HepG2 (cell line): ENCODE measurements around the gene FAM184B. TPM values are rescaled to one million over a fixed set of nuclear protein-coding genes. Genes with fewer than 3 reads are reported as not detected.

Source experiments
- CEBPZ ChIP-seq: IDR thresholded peaks from 2 replicates; pipeline ENCODE4 v1.6.1; 2012; ENCODE audit warnings: low read length, improper control_type of control experiment
- FLYWCH1 ChIP-seq: sonication (generic); formaldehyde crosslinking; IDR thresholded peaks from 2 replicates; pipeline ENCODE4 v1.8.1; 2023; ENCODE audit warnings: mild to moderate bottlenecking, missing genetic modification reagents
- HMG20B ChIP-seq: conservative IDR thresholded peaks from 2 replicates; pipeline ENCODE4 v1.6.1; 2016; ENCODE audit warnings: missing genetic modification reagents, missing compliant biosample characterization
- IRX3 ChIP-seq: sonication (generic); formaldehyde crosslinking; IDR thresholded peaks from 2 replicates; pipeline ENCODE4 v1.8.1; 2023; ENCODE audit warnings: mild to moderate bottlenecking, low read depth, missing genetic modification reagents, borderline replicate concordance
- MXD3 ChIP-seq: IDR thresholded peaks from 2 replicates; pipeline ENCODE4 v1.6.1; 2016; ENCODE audit warnings: mild to moderate bottlenecking, missing biosample characterization, missing genetic modification reagents
- MXI1 ChIP-seq: IDR thresholded peaks from 3 replicates; pipeline ENCODE4 v1.6.1; 2012; ENCODE audit warnings: low read depth, low read length, inconsistent platforms, borderline replicate concordance
- NCOA1 ChIP-seq: sonication (generic); formaldehyde crosslinking; IDR thresholded peaks from 2 replicates; pipeline ENCODE4 v1.9.0; 2021; ENCODE audit warnings: missing genetic modification reagents
- POLR2A ChIP-seq, 2 experiments: IDR thresholded peaks; 2 replicates each; pipeline ENCODE4 v1.6.1; 2011; ENCODE audit warnings: low read depth in 2 of 2, low read length in 2 of 2, mild to moderate bottlenecking in 1 of 2, moderate library complexity in 1 of 2; ENCODE audit not compliant: insufficient read depth in 1 of 2
- PTBP1 ChIP-seq: fragments of 200-400 bp; formaldehyde crosslinking; IDR thresholded peaks from 2 replicates; pipeline ENCODE4 v1.6.1; 2018; ENCODE audit warnings: low read length, low read depth; ENCODE audit not compliant: poor library complexity, severe bottlenecking
- RAD21 ChIP-seq: fragments of 450-650 bp; formaldehyde crosslinking; IDR thresholded peaks from 2 replicates; pipeline ENCODE4 v1.5.0; 2020; ENCODE audit warnings: mild to moderate bottlenecking
- SMAD9 ChIP-seq: sonication (generic); formaldehyde crosslinking; IDR thresholded peaks from 2 replicates; pipeline ENCODE4 v1.5.1; 2020; ENCODE audit warnings: mild to moderate bottlenecking, missing genetic modification reagents
- SRF ChIP-seq: IDR thresholded peaks from 2 replicates; pipeline ENCODE4 v1.6.1; 2011; ENCODE audit warnings: mild to moderate bottlenecking, low read depth, low read length, moderate library complexity
- SRSF4 ChIP-seq: fragments of 200-400 bp; formaldehyde crosslinking; IDR thresholded peaks from one replicate; pipeline ENCODE4 v1.6.1; 2018; ENCODE audit warnings: mild to moderate bottlenecking, low read depth, low read length, moderate library complexity; ENCODE audit not compliant: poor library complexity, severe bottlenecking
- TEAD3 ChIP-seq: optimal IDR thresholded peaks from 2 replicates; pipeline ENCODE3; 2016; ENCODE audit warnings: borderline replicate concordance
- ZKSCAN8 ChIP-seq: IDR thresholded peaks from 2 replicates; pipeline ENCODE4 v1.6.1; 2016; ENCODE audit warnings: borderline replicate concordance, missing genetic modification reagents, missing compliant biosample characterization
- ZNF343 ChIP-seq: sonication (generic); formaldehyde crosslinking; IDR thresholded peaks from 2 replicates; pipeline ENCODE4 v1.4.0; 2020; ENCODE audit warnings: mild to moderate bottlenecking, missing genetic modification reagents
- ZNF776 ChIP-seq: sonication (generic); formaldehyde crosslinking; IDR thresholded peaks from 2 replicates; pipeline ENCODE4 v1.4.0; 2020; ENCODE audit warnings: mild to moderate bottlenecking, missing genetic modification reagents
- polyA plus RNA-seq, 8 experiments: library from polyadenylated mRNA; depleted of rRNA in 3 of 8; stranded (reverse) in 7 of 8; unstranded in 1 of 8; fragments of >200 nt; fragmentation: Illumina TruSeq in 4 of 8; extraction: Trizol in 4 of 8; gene quantifications; 2 replicates each; pipeline versions ENCODE4 v1.2.1 to v1.2.3, GENCODE V29; 2011 to 2016; ENCODE audit warnings: low read depth in 4 of 8, missing spikeins in 1 of 8, mixed read lengths in 1 of 8; ENCODE audit not compliant: insufficient read depth in 1 of 8
- total RNA-seq, 5 experiments: library from RNA; depleted of rRNA; stranded (reverse); fragments of >200 nt; fragmentation: Illumina TruSeq; extraction: Trizol; gene quantifications; 2 replicates each; pipeline ENCODE4 v1.2.3, GENCODE V29; 2016; ENCODE audit warnings: low read depth in 1 of 5
- TF ChIP-seq, protein P1 (sequence below): sonication (generic); formaldehyde crosslinking; IDR thresholded peaks from 2 replicates; pipeline ENCODE4 v1.4.0; 2020; ENCODE audit warnings: missing genetic modification reagents
- TF ChIP-seq, protein P2 (sequence below): sonication (generic); formaldehyde crosslinking; IDR thresholded peaks from 2 replicates; pipeline ENCODE4; 2020; ENCODE audit warnings: missing genetic modification reagents, mild to moderate bottlenecking, borderline replicate concordance
- TF ChIP-seq, protein P3 (sequence below): sonication (generic); formaldehyde crosslinking; IDR thresholded peaks from 2 replicates; pipeline ENCODE4 v1.8.0; 2022; ENCODE audit warnings: missing genetic modification reagents, low read depth, mild to moderate bottlenecking, borderline replicate concordance

FAM184B gene
- total and polyA plus RNA-seq, 2 of the 13 experiments (the other 11 are each of a cell fraction or from before 2014, with no cell fraction given) = not detected

DNA sequence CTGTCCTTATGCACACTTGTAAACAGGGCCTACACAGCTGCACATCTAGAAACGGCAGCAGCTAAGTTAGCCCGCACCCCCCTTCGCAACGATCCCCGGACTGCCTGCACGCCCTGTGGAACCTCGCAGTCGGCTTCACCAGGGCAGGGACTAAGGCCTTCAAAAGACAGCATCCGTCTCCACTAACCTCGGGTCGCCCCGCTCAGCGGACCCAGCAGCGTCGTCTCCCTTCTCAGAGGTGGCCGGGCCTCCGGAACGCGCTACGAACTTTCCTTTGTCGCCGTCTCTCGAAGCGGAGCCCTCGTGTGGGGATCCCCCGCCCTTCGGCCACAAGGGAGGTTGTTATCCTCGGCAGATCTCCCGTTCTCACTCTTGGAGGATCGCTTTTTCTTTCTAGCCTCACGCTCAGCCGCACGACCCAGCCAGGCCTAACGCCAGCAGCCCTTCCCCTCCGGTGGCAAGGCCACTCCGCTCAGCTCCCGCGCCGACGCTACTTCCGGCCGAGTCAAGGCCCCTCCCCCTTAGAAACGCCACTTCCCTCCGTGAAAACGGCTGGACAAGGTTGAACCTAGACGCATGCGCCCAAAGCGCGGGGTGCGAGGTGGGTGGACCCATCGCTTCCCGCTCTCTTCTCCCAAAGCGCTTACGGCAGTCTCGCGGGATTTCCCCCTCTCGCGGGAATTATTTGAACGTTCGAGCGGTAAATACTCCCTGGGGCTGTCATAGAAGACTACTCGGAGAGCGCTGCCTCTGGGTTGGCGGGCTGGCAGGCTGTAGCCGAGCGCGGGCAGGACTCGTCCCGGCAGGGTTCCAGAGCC, 29.0 kb upstream of the FAM184B start, which contains the start of the genes DCAF16 and NCAPG (continued):
- TF ChIP-seq, protein P1, sequence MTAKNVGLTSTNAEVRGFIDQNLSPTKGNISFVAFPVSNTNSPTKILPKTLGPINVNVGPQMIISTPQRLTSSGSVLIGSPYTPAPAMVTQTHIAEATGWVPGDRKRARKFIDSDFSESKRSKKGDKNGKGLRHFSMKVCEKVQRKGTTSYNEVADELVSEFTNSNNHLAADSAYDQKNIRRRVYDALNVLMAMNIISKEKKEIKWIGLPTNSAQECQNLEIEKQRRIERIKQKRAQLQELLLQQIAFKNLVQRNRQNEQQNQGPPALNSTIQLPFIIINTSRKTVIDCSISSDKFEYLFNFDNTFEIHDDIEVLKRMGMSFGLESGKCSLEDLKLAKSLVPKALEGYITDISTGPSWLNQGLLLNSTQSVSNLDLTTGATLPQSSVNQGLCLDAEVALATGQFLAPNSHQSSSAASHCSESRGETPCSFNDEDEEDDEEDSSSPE (CRISPR knock-in tag) = peak; percentile 100
- TF ChIP-seq, protein P2, sequence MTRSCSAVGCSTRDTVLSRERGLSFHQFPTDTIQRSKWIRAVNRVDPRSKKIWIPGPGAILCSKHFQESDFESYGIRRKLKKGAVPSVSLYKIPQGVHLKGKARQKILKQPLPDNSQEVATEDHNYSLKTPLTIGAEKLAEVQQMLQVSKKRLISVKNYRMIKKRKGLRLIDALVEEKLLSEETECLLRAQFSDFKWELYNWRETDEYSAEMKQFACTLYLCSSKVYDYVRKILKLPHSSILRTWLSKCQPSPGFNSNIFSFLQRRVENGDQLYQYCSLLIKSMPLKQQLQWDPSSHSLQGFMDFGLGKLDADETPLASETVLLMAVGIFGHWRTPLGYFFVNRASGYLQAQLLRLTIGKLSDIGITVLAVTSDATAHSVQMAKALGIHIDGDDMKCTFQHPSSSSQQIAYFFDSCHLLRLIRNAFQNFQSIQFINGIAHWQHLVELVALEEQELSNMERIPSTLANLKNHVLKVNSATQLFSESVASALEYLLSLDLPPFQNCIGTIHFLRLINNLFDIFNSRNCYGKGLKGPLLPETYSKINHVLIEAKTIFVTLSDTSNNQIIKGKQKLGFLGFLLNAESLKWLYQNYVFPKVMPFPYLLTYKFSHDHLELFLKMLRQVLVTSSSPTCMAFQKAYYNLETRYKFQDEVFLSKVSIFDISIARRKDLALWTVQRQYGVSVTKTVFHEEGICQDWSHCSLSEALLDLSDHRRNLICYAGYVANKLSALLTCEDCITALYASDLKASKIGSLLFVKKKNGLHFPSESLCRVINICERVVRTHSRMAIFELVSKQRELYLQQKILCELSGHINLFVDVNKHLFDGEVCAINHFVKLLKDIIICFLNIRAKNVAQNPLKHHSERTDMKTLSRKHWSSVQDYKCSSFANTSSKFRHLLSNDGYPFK = peak; percentile 85
- TF ChIP-seq FLYWCH1 (CRISPR knock-in tag) (peak; percentile 11; the same call in 1 of the 2 replicates), SMAD9 (CRISPR knock-in tag) (no peak; the same call in 1 of the 2 replicates), MXD3 (CRISPR knock-in tag) (peak; percentile 88; the same call in 1 of the 2 replicates), SRF (no peak), MXI1 (peak; percentile 90; the same call in 2 of the 3 replicates), ZKSCAN8 (CRISPR knock-in tag) (no peak), SRSF4 (no peak), RAD21 (peak; percentile 52), POLR2A (IDR thresholded peaks at IDR 0.05; ENCODE audit: insufficient read depth in 1 of 2, low read depth in 2 of 2, low read length in 2 of 2) (peak; percentile 95 to 97), CEBPZ (no peak), ZNF776 (peak; percentile 77; the same call in 1 of the 2 replicates), HMG20B (no peak), TEAD3 (peak; percentile 37), PTBP1 (no peak), NCOA1 (no peak), ZNF343 (no peak), IRX3 (peak; percentile 93)
- TF ChIP-seq, protein P3, sequence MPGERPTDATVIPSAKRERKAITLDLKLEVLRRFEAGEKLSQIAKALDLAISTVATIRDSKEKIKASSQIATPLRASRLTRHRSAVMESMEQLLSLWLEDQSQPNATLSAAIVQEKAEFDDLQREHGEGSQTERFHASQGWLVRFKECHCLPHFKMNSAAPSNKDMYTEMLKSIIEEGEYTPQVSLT = no peak; the same call in 1 of the 2 replicates
